ENCODE results near the gene ADH6. TPM values are rescaled to one million over a fixed set of nuclear protein-coding genes. Genes with fewer than 3 reads are reported as not detected.

ADH6 gene
- 0.72 and 0.90 TPM in 2 replicates for polyA plus RNA-seq (2011; rRNA removed)
- polyA plus RNA-seq (2012; cell fraction: cytosol; rRNA removed), result not detected in 2 replicates
- not detected in 2 replicates for polyA plus RNA-seq (2012; cell fraction: nucleus; rRNA removed)
- polyA plus RNA-seq (2017; fragmentation: RNase III; extraction: RNeasy Plus Mini Kit Qiagen cat#74134 plus additional on column Dnase treatment), result 0.12 to 0.16 TPM in 2 of 3 replicates, not detected in the other
- 0.15 and 0.62 TPM in 2 replicates for polyA minus RNA-seq (2011; rRNA and poly(A)+ RNA removed)

DNA sequence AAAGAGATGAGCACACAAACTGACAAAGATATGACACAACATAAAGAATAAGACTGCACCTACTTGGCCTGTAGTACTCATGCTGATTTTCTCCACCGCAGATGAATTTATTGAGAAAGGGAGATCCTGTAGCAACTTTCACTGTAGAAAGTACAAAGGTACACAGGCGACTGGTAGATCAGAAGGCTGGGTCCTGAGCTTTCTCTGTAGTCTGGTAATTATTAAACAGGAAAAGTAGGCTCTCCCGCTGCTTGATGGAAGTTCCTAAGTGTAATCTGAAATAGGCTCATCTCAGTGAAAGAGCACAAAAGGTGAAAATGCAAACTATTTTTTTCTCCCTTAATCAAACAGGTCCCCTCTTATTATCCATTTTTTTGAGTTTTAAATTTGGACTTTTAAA is at the start of gene ADH6:
ADH6 (minus strand) TSS at position 175 of the 400 bp plus-strand sequence; CDS start at position 81, 94 bp downstream.
- no peaks in the 10 kb centered on the region for H3K4me1 ChIP-seq
- H3K9me3 ChIP-seq, result no peaks in the 10 kb centered on the region
- H3K4me3 ChIP-seq, result no peak within 1 kb of the TSS
- ATAC-seq (no peak), FAIRE-seq (no peak), DNase-seq (ENCODE audit: low read depth in 1 of 2, low spot score in 1 of 2) (no peak)
- TF ChIP-seq FOXS1 (CRISPR knock-in tag; IDR thresholded peaks at IDR 0.05), result no peak
- TF ChIP-seq ESRRA (IDR thresholded peaks at IDR 0.05; ENCODE audit: borderline replicate concordance, low read length), result no peak
- no peak within 1 kb of the TSS for H3K27ac ChIP-seq
- ChIA-PET CTCF (no interaction called here), POLR2A (no interaction called here)
- H3K4me2 ChIP-seq, result no peak within 1 kb of the TSS
- WGBS (ENCODE audit: missing lambda C conversion rate), result 12% methylated on average over 3 of the region's 3 CpGs

DNA sequence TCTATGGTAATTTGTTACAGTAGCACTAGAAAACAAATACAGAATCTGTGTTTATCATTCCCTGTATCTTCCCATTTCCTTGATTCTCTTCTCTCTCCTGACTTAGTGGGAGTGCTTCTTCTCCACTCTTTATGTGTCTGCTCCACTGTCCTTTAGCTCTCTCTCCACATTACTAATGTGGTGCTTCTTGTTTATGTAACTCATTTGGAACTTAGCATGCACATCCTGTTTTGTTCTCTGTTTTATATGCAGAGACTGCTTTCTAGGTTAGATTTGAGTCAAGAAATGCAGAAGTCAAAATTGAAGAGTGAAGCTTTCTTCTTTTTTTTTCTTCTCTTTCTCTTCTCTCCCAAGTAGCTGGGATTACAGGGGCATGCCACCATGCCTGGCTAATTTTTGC is 45.9 kb upstream of the ADH6 start:
- FAIRE-seq (no peak), ATAC-seq (no peak), DNase-seq (ENCODE audit: low read depth in 1 of 2, low spot score in 1 of 2) (no peak)
- TF ChIP-seq, protein P1, sequence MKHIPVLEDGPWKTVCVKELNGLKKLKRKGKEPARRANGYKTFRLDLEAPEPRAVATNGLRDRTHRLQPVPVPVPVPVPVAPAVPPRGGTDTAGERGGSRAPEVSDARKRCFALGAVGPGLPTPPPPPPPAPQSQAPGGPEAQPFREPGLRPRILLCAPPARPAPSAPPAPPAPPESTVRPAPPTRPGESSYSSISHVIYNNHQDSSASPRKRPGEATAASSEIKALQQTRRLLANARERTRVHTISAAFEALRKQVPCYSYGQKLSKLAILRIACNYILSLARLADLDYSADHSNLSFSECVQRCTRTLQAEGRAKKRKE (CRISPR knock-in tag; IDR thresholded peaks at IDR 0.05; ENCODE audit: low read depth), result no peak
- no peak for TF ChIP-seq POLR2A (IDR thresholded peaks at IDR 0.05; ENCODE audit: low read length)
- no peak for TF ChIP-seq TP53 (CRISPR knock-in tag; IDR thresholded peaks at IDR 0.05)
- TF ChIP-seq, protein P2, sequence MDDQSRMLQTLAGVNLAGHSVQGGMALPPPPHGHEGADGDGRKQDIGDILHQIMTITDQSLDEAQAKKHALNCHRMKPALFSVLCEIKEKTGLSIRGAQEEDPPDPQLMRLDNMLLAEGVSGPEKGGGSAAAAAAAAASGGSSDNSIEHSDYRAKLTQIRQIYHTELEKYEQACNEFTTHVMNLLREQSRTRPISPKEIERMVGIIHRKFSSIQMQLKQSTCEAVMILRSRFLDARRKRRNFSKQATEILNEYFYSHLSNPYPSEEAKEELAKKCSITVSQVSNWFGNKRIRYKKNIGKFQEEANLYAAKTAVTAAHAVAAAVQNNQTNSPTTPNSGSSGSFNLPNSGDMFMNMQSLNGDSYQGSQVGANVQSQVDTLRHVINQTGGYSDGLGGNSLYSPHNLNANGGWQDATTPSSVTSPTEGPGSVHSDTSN (IDR thresholded peaks at IDR 0.05), result no peak
- no peak for TF ChIP-seq NFE2L2 (conservative IDR thresholded peaks at IDR 0.05; ENCODE audit: low read length)
- TF ChIP-seq PHF8 (IDR thresholded peaks at IDR 0.05; ENCODE audit: borderline replicate concordance, low read depth), result no peak
- no peak for TF ChIP-seq SREBF2 (IDR thresholded peaks at IDR 0.05)
- no peak for TF ChIP-seq EHF (CRISPR knock-in tag; IDR thresholded peaks at IDR 0.05)
- TF ChIP-seq FOXS1 (CRISPR knock-in tag; IDR thresholded peaks at IDR 0.05), result no peak
- no peak for TF ChIP-seq E2F6 (IDR thresholded peaks at IDR 0.05; ENCODE audit: borderline replicate concordance, low read depth)
- TF ChIP-seq HOXB13 (CRISPR knock-in tag; IDR thresholded peaks at IDR 0.05; ENCODE audit: low read depth), result no peak
- TF ChIP-seq ZFP36 (IDR thresholded peaks at IDR 0.05; ENCODE audit: borderline replicate concordance, partially characterized antibody), result no peak
- no peak for TF ChIP-seq MAZ (IDR thresholded peaks at IDR 0.05; ENCODE audit: borderline replicate concordance, low read depth, low read length)
- no peak for TF ChIP-seq RAD21 (conservative IDR thresholded peaks at IDR 0.05 in 1 of 2, IDR thresholded peaks at IDR 0.05 in 1 of 2)
- TF ChIP-seq KDM1A (IDR thresholded peaks at IDR 0.05; ENCODE audit: low read depth), result no peak
- no peak for TF ChIP-seq CBX8 (IDR thresholded peaks at IDR 0.05)
- no peak for TF ChIP-seq CTCF (IDR thresholded peaks at IDR 0.05)
- H3K4me3 ChIP-seq, result no peak overlapping the region
- no peak overlapping the region for H3K27ac ChIP-seq
- H3K9me3 ChIP-seq, result no peaks in the 10 kb centered on the region
- no peaks in the 10 kb centered on the region for H3K4me1 ChIP-seq
- CTCF ChIA-PET, result no interaction called here
- no peak overlapping the region for H3K4me2 ChIP-seq
- POLR2A ChIA-PET, result no interaction called here

DNA sequence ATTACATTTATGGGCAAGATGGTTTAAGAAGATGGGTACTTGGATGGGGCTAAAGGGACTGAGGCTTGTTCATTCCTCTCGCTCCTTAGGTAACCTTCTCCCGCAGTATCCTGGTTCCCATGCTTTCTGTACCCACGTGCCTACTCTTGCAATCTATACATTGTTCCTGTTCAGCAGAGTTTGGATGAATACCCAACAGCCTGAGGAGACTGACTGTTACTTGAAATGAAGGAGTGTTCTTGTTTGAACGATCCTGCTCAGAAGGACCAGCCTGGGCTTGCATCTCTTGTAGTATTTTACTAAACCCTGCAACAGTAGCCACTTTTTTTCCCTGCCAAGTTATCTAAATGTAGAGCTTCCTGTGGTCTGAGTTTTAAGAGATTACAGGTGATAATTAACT is 33.7 kb upstream of the ADH6 start:
- no peak for ATAC-seq
- H3K27ac ChIP-seq, result no peak overlapping the region
- ChIA-PET CTCF (no interaction called here), POLR2A (no interaction called here)
- DNase-seq (ENCODE audit: low read depth in 1 of 2, low spot score in 1 of 2), result no peak
- 42% methylated on average over 4 of the region's 4 CpGs for WGBS (ENCODE audit: missing lambda C conversion rate)
- no peak overlapping the region for H3K4me2 ChIP-seq
- H3K4me1 ChIP-seq, result no peaks in the 10 kb centered on the region
- H3K9me3 ChIP-seq, result no peaks in the 10 kb centered on the region
- no peak overlapping the region for H3K4me3 ChIP-seq
- FAIRE-seq, result no peak
- TF ChIP-seq, protein P3, sequence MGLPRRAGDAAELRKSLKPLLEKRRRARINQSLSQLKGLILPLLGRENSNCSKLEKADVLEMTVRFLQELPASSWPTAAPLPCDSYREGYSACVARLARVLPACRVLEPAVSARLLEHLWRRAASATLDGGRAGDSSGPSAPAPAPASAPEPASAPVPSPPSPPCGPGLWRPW (IDR thresholded peaks at IDR 0.05), result no peak
- TF ChIP-seq FOSB (CRISPR knock-in tag; IDR thresholded peaks at IDR 0.05) (no peak), TFCP2L1 (CRISPR knock-in tag; IDR thresholded peaks at IDR 0.05) (no peak), SREBF2 (IDR thresholded peaks at IDR 0.05) (no peak), CBX8 (IDR thresholded peaks at IDR 0.05) (no peak), MYC (IDR thresholded peaks at IDR 0.05; ENCODE audit: borderline replicate concordance, low read length) (no peak), EHMT2 (IDR thresholded peaks at IDR 0.05; ENCODE audit: low read depth) (no peak), HDAC2 (IDR thresholded peaks at IDR 0.05) (no peak), EHF (CRISPR knock-in tag; IDR thresholded peaks at IDR 0.05) (no peak), ZNF302 (CRISPR knock-in tag; IDR thresholded peaks at IDR 0.05) (no peak), CHD4 (IDR thresholded peaks at IDR 0.05; ENCODE audit: borderline replicate concordance) (no peak), GATA3 (IDR thresholded peaks at IDR 0.05; ENCODE audit: borderline replicate concordance) (no peak), RNF2 (IDR thresholded peaks at IDR 0.05; ENCODE audit: borderline replicate concordance, low read depth) (no peak), HOXB13 (CRISPR knock-in tag; IDR thresholded peaks at IDR 0.05; ENCODE audit: low read depth) (no peak), KDM1A (IDR thresholded peaks at IDR 0.05; ENCODE audit: low read depth) (no peak), HOXB5 (CRISPR knock-in tag; IDR thresholded peaks at IDR 0.05) (no peak)
